ENCODE results near the gene EFCAB5.

Gene EFCAB5

GRCh38 chr17:30155389-30155788 is 214.0 kb downstream of the EFCAB5 start:
- no peak for DNase-seq (ENCODE audit: low spot score)

Small RNA genes lying within 50 kb of the gene (small RNA-seq; reads per million reads assigned to genes)
- gene AC104984.5 = 0 reads per million in 2 experiments
- 0 reads per million in 2 experiments for gene RNY4P13
